Endodermal cell (in vitro differentiated cells): ENCODE measurements around the gene TAAR8. TPM values are rescaled to one million over a fixed set of nuclear protein-coding genes. Genes with fewer than 3 reads are reported as not detected.
"Not testable (repeated sequence)": the region's sequence is repeated elsewhere in the genome, so short reads cannot be mapped to it uniquely, and the experiment has no call there.

Experiments used
- DNase-seq: peaks from one replicate; pipeline ENCODE4 v3.0.0-alpha.2; 2017
- H3K27ac ChIP-seq: 2 replicates; pipeline ENCODE4 v1.5.1; 2013; ENCODE audit warnings: mild to moderate bottlenecking, low read depth, low read length, moderate library complexity
- H3K27me3 ChIP-seq: 2 replicates; pipeline ENCODE4 v1.6.1; 2013; ENCODE audit warnings: mild to moderate bottlenecking, low read length, moderate library complexity; ENCODE audit not compliant: insufficient read depth, control insufficient read depth, poor library complexity, severe bottlenecking
- H3K36me3 ChIP-seq: 2 replicates; pipeline ENCODE4 v1.7.0; 2013; ENCODE audit warnings: mild to moderate bottlenecking, low read length, moderate library complexity; ENCODE audit not compliant: control insufficient read depth, insufficient read depth
- H3K4me1 ChIP-seq: one replicate; pipeline ENCODE4 v1.7.0; 2013; ENCODE audit warnings: low read length; ENCODE audit not compliant: control insufficient read depth, insufficient read depth
- H3K4me3 ChIP-seq: 2 replicates; pipeline ENCODE4 v1.5.1; 2013; ENCODE audit warnings: mild to moderate bottlenecking, low read length, moderate library complexity
- H3K9ac ChIP-seq: 2 replicates; pipeline ENCODE4 v1.6.1; 2013; ENCODE audit warnings: mild to moderate bottlenecking, low read length, moderate library complexity; ENCODE audit not compliant: poor library complexity, severe bottlenecking; ENCODE audit errors: extremely low read depth
- H3K9me3 ChIP-seq: 2 replicates; pipeline ENCODE4 v1.6.1; 2013; ENCODE audit warnings: mild to moderate bottlenecking, low read length, moderate library complexity; ENCODE audit not compliant: control insufficient read depth
- H3K27ac Mint-ChIP-seq: 2 replicates; pipeline ENCODE4 v1.8.0; 2020; ENCODE audit warnings: mixed read lengths
- H3K27me3 Mint-ChIP-seq: 2 replicates; pipeline ENCODE4 v1.8.0; 2021; ENCODE audit warnings: mild to moderate bottlenecking, mixed read lengths; ENCODE audit not compliant: insufficient read depth
- H3K36me3 Mint-ChIP-seq: 2 replicates; pipeline ENCODE4 v1.8.0; 2020; ENCODE audit warnings: low read depth, mixed read lengths
- H3K4me1 Mint-ChIP-seq: 2 replicates; pipeline ENCODE4 v1.8.0; 2020; ENCODE audit warnings: mixed read lengths
- H3K4me3 Mint-ChIP-seq: 2 replicates; pipeline ENCODE4 v1.8.0; 2020; ENCODE audit warnings: mild to moderate bottlenecking, moderate library complexity, mixed read lengths
- H3K9me3 Mint-ChIP-seq: 2 replicates; pipeline ENCODE4 v1.8.0; 2020; ENCODE audit warnings: mild to moderate bottlenecking, mixed read lengths
- WGBS, 2 experiments: methylation state at CpG; one replicate each; pipeline versions ENCODE4 v1.1.5 to v1.1.7; 2013; ENCODE audit warnings: missing lambda C conversion rate in 2 of 2, mixed read lengths in 1 of 2; ENCODE audit not compliant: insufficient coverage in 1 of 2, insufficient read length in 1 of 2; 5-methylcytosine and 5-hydroxymethylcytosine counted together
- total RNA-seq, 2 donors: library from RNA; stranded (reverse); fragmentation: NEBNext Ultra II Directional in 1 of 2; extraction: Animal tissue kit (Norgen Biotek cat#: 25700) in 1 of 2; gene quantifications; 2 replicates in 1 of 2; 3 replicates in 1 of 2; pipeline ENCODE4 v1.2.1, GENCODE V29; 2021
- TF ChIP-seq, protein P1 (sequence below): fragments of 200-600 bp; sonication (generic); conservative IDR thresholded peaks from 2 replicates; pipeline ENCODE4 v1.5.0; 2021; ENCODE audit warnings: antibody characterized with exemption, mild to moderate bottlenecking

Gene TAAR8
- total RNA-seq, 2 donors from 2014 or later = not detected

DNA sequence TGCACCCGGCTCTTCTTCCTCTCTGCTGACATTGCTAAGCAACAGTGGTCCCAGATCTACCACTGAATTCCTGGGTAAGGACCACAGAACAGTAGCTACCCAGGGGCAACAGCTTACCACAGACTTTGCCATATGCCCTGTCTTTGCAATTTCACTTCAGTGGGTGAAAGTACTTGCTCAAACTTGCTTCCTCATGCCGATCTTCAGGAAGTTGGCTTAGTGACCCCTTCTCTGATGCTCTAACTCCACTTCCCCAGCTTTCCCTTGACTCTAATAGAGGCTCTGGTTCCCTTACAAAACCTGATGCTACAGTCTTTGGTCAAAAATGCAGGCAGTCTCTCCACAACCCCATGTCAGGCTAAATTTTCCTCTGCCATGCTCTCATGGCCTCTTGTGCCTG is 40.4 kb downstream of the TAAR8 start:
- Mint-ChIP-seq H3K27me3 (peaks cover 3% of the 10 kb centered on the region), H3K9me3 (no peaks in the 10 kb centered on the region), H3K36me3 (no peaks in the 10 kb centered on the region), H3K4me3 (no peak overlapping the region), H3K27ac (no peak overlapping the region), H3K4me1 (no peaks in the 10 kb centered on the region)
- no peaks in the 10 kb centered on the region for H3K36me3 ChIP-seq
- H3K9ac ChIP-seq = no peak overlapping the region
- 91 to 100% methylated on average over 2 of the region's 2 CpGs for whole genome bisulfite sequencing, 2 experiments
- H3K27me3 ChIP-seq = no peaks in the 10 kb centered on the region
- no peaks in the 10 kb centered on the region for H3K4me1 ChIP-seq
- no peak for DNase-seq
- H3K4me3 ChIP-seq = no peak overlapping the region
- H3K9me3 ChIP-seq = no peaks in the 10 kb centered on the region
- H3K27ac ChIP-seq = no peak overlapping the region
- TF ChIP-seq, protein P1, sequence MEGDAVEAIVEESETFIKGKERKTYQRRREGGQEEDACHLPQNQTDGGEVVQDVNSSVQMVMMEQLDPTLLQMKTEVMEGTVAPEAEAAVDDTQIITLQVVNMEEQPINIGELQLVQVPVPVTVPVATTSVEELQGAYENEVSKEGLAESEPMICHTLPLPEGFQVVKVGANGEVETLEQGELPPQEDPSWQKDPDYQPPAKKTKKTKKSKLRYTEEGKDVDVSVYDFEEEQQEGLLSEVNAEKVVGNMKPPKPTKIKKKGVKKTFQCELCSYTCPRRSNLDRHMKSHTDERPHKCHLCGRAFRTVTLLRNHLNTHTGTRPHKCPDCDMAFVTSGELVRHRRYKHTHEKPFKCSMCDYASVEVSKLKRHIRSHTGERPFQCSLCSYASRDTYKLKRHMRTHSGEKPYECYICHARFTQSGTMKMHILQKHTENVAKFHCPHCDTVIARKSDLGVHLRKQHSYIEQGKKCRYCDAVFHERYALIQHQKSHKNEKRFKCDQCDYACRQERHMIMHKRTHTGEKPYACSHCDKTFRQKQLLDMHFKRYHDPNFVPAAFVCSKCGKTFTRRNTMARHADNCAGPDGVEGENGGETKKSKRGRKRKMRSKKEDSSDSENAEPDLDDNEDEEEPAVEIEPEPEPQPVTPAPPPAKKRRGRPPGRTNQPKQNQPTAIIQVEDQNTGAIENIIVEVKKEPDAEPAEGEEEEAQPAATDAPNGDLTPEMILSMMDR = no peak

- Mint-ChIP-seq H3K36me3 (no peaks in the 10 kb centered on the region), H3K27me3 (peaks cover 5% of the 10 kb centered on the region), H3K27ac (no peak overlapping the region), H3K9me3 (no peaks in the 10 kb centered on the region), H3K4me1 (no peaks in the 10 kb centered on the region), H3K4me3 (no peak overlapping the region)
- no peak overlapping the region for H3K9ac ChIP-seq
- no peaks in the 10 kb centered on the region for H3K4me1 ChIP-seq
- 89 to 100% methylated on average over 1 to 6 of the region's 6 CpGs for WGBS, 2 experiments
- no peak overlapping the region for H3K27ac ChIP-seq
- no peaks in the 10 kb centered on the region for H3K36me3 ChIP-seq
- H3K27me3 ChIP-seq = no peaks in the 10 kb centered on the region
- no peak for DNase-seq
- H3K4me3 ChIP-seq = no peak overlapping the region
- no peaks in the 10 kb centered on the region for H3K9me3 ChIP-seq
- TF ChIP-seq, protein P1 = no peak
Measured at GRCh38 chr6:132596201-132596600, 43.7 kb downstream of the TAAR8 start.

DNA sequence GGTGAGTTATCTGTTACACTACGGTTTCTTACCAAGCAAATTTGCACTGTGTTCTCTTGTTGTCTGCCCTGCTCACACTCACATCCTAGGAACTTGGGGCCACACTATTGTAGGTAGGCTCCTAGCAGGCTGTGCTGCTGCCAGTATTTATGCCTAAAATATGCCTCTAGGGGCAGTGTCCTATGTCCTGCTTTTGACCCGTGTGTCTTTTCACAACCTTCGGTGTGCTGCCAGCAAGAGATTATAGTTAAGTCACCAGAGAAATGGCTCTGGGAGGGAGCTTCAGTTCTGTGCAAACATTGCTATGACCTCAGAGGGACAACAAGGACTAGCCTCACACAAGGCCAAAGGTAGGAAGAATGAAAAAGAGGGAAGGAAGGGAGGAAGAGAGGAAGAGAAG is 46.0 kb downstream of the TAAR8 start:
- peak; percentile 67 for DNase-seq
- Mint-ChIP-seq H3K36me3 (no peaks in the 10 kb centered on the region), H3K4me3 (no peak overlapping the region), H3K4me1 (no peaks in the 10 kb centered on the region), H3K9me3 (no peaks in the 10 kb centered on the region), H3K27me3 (peaks cover 5% of the 10 kb centered on the region), H3K27ac (no peak overlapping the region)
- H3K4me3 ChIP-seq = no peak overlapping the region
- no peaks in the 10 kb centered on the region for H3K4me1 ChIP-seq
- no peak overlapping the region for H3K9ac ChIP-seq
- H3K27me3 ChIP-seq = no peaks in the 10 kb centered on the region
- H3K9me3 ChIP-seq = no peaks in the 10 kb centered on the region
- no peak overlapping the region for H3K27ac ChIP-seq
- 19 to 53% methylated on average over 2 to 3 of the region's 3 CpGs for WGBS, 2 experiments
- TF ChIP-seq, protein P1 = peak; percentile 78
- no peaks in the 10 kb centered on the region for H3K36me3 ChIP-seq

GRCh38 chr6:132600900-132601299 is 48.4 kb downstream of the TAAR8 start:
- DNase-seq, H3K9ac ChIP-seq, H3K27ac Mint-ChIP-seq, H3K27me3 Mint-ChIP-seq, H3K4me3 Mint-ChIP-seq, H3K27me3 ChIP-seq, H3K9me3 ChIP-seq, H3K27ac ChIP-seq, H3K9me3 Mint-ChIP-seq, H3K36me3 Mint-ChIP-seq, H3K4me1 ChIP-seq, H3K36me3 ChIP-seq, H3K4me1 Mint-ChIP-seq, H3K4me3 ChIP-seq: not testable (repeated sequence)
